ENCODE data around the gene ZNF19.
A peak's percentile ranks its signal among the peaks of the same experiment; 100 is the strongest.

The ZNF19 gene

GRCh38 chr16:71474864-71475263 is 14.3 kb downstream of the ZNF19 start:
- H3K27me3 Mint-ChIP-seq: no peaks in the 10 kb centered on the region
- H3K9me3 Mint-ChIP-seq: no peaks in the 10 kb centered on the region
- H3K27ac Mint-ChIP-seq: no peak overlapping the region
- H3K36me3 Mint-ChIP-seq (ENCODE audit: low read depth): peaks cover 38% of the 10 kb centered on the region
- no peaks in the 10 kb centered on the region for H3K4me1 Mint-ChIP-seq (ENCODE audit: low read depth)
- H3K4me3 Mint-ChIP-seq: no peak overlapping the region
- intact Hi-C loops (cut with micrococcal nuclease): no loop called here

- H3K4me1 Mint-ChIP-seq (ENCODE audit: low read depth): no peaks in the 10 kb centered on the region
- no peak overlapping the region for H3K4me3 Mint-ChIP-seq
- H3K36me3 Mint-ChIP-seq (ENCODE audit: low read depth): peaks cover 38% of the 10 kb centered on the region
- no peaks in the 10 kb centered on the region for H3K27me3 Mint-ChIP-seq
- intact Hi-C loops (cut with micrococcal nuclease): no loop called here
- H3K27ac Mint-ChIP-seq: no peak overlapping the region
- H3K9me3 Mint-ChIP-seq: no peaks in the 10 kb centered on the region
Measured at GRCh38 chr16:71473891-71474290, 15.2 kb downstream of the ZNF19 start.

GRCh38 chr16:71472931-71473330 is 16.2 kb downstream of the ZNF19 start:
- H3K9me3 Mint-ChIP-seq: no peaks in the 10 kb centered on the region
- intact Hi-C loops (cut with micrococcal nuclease): no loop called here
- H3K4me1 Mint-ChIP-seq (ENCODE audit: low read depth): no peaks in the 10 kb centered on the region
- no peak overlapping the region for H3K27ac Mint-ChIP-seq
- no peaks in the 10 kb centered on the region for H3K27me3 Mint-ChIP-seq
- peaks cover 30% of the 10 kb centered on the region for H3K36me3 Mint-ChIP-seq (ENCODE audit: low read depth)
- H3K4me3 Mint-ChIP-seq: no peak overlapping the region

GRCh38 chr16:71472051-71472450 is 17.1 kb downstream of the ZNF19 start:
- Mint-ChIP-seq H3K27me3 (no peaks in the 10 kb centered on the region), H3K36me3 (ENCODE audit: low read depth) (peaks cover 21% of the 10 kb centered on the region), H3K4me1 (ENCODE audit: low read depth) (no peaks in the 10 kb centered on the region), H3K9me3 (no peaks in the 10 kb centered on the region), H3K4me3 (no peak overlapping the region), H3K27ac (no peak overlapping the region)
- intact Hi-C loops (cut with micrococcal nuclease): no loop called here

- no peak overlapping the region for H3K27ac Mint-ChIP-seq
- no peaks in the 10 kb centered on the region for H3K4me1 Mint-ChIP-seq (ENCODE audit: low read depth)
- no peaks in the 10 kb centered on the region for H3K9me3 Mint-ChIP-seq
- H3K27me3 Mint-ChIP-seq: peaks cover 1% of the 10 kb centered on the region
- no peaks in the 10 kb centered on the region for H3K36me3 Mint-ChIP-seq (ENCODE audit: low read depth)
- H3K4me3 Mint-ChIP-seq: no peak overlapping the region
- intact Hi-C loops (cut with micrococcal nuclease): loop anchor here (10.0 kb wide), 1 partner anchor 183 kb away; the partner anchor contains the start of gene CMTR2
Measured at GRCh38 chr16:71467810-71468209, 21.3 kb downstream of the ZNF19 start.

- intact Hi-C loops (cut with micrococcal nuclease): loop anchor here (5.0 to 10.0 kb wide), 2 partner anchors 33 to 179 kb away; partner anchors contain the start of gene CMTR2
Measured at GRCh38 chr16:71464231-71464630, 24.9 kb downstream of the ZNF19 start.

GRCh38 chr16:71461686-71462648 is 27.2 kb downstream of the ZNF19 start, which contains the start of gene ZNF23:
TSS of gene ZNF23 (minus strand) at chr16:71462247. CDS start at chr16:71456796, 5,451 bp downstream.
- H3K27me3 Mint-ChIP-seq: peaks cover 1% of the 10 kb centered on the region
- peaks cover 8% of the 10 kb centered on the region for H3K36me3 Mint-ChIP-seq (ENCODE audit: low read depth)
- intact Hi-C loops (cut with micrococcal nuclease): loop anchor here (1.0 to 10.0 kb wide), 3 partner anchors 22 to 177 kb away; partner anchors contain the start of gene CMTR2
- peak within 1 kb of the TSS; percentile 91 for H3K4me3 Mint-ChIP-seq
- H3K9me3 Mint-ChIP-seq: no peaks in the 10 kb centered on the region
- H3K4me1 Mint-ChIP-seq (ENCODE audit: low read depth): peaks cover 5% of the 10 kb centered on the region
- peak within 1 kb of the TSS; percentile 81 for H3K27ac Mint-ChIP-seq

More at GRCh38 chr16:71464231-71464630, 24.9 kb downstream of the ZNF19 start:
- Mint-ChIP-seq H3K4me3 (no peak overlapping the region), H3K27me3 (peaks cover 1% of the 10 kb centered on the region), H3K36me3 (ENCODE audit: low read depth) (peaks cover 8% of the 10 kb centered on the region), H3K27ac (no peak overlapping the region), H3K4me1 (ENCODE audit: low read depth) (peaks cover 5% of the 10 kb centered on the region), H3K9me3 (no peaks in the 10 kb centered on the region)

- Mint-ChIP-seq H3K27ac (no peak overlapping the region), H3K36me3 (ENCODE audit: low read depth) (peaks cover 17% of the 10 kb centered on the region), H3K27me3 (peaks cover 1% of the 10 kb centered on the region)
Measured at GRCh38 chr16:71460941-71461340, 28.2 kb downstream of the ZNF19 start.

GRCh38 chr16:71460236-71460635 is 28.9 kb downstream of the ZNF19 start:
- no peak overlapping the region for H3K27ac Mint-ChIP-seq
- H3K4me1 Mint-ChIP-seq (ENCODE audit: low read depth): peaks cover 5% of the 10 kb centered on the region
- H3K27me3 Mint-ChIP-seq: peaks cover 1% of the 10 kb centered on the region
- intact Hi-C loops (cut with micrococcal nuclease): loop anchor here (5.0 to 10.0 kb wide), 2 partner anchors 37 to 175 kb away; partner anchors contain the start of gene CMTR2
- H3K36me3 Mint-ChIP-seq (ENCODE audit: low read depth): peaks cover 24% of the 10 kb centered on the region
- peaks cover 8% of the 10 kb centered on the region for H3K9me3 Mint-ChIP-seq
- no peak overlapping the region for H3K4me3 Mint-ChIP-seq

More at GRCh38 chr16:71460941-71461340, 28.2 kb downstream of the ZNF19 start:
- intact Hi-C loops (cut with micrococcal nuclease): loop anchor here (5.0 to 10.0 kb wide), 2 partner anchors 36 to 176 kb away; partner anchors contain the start of gene CMTR2
- peaks cover 5% of the 10 kb centered on the region for H3K4me1 Mint-ChIP-seq (ENCODE audit: low read depth)
- H3K4me3 Mint-ChIP-seq: no peak overlapping the region
- H3K9me3 Mint-ChIP-seq: peaks cover 1% of the 10 kb centered on the region

- peaks cover 1% of the 10 kb centered on the region for H3K27me3 Mint-ChIP-seq
- H3K27ac Mint-ChIP-seq: no peak overlapping the region
- H3K9me3 Mint-ChIP-seq: peaks cover 16% of the 10 kb centered on the region
- H3K4me1 Mint-ChIP-seq (ENCODE audit: low read depth): peaks cover 5% of the 10 kb centered on the region
- H3K4me3 Mint-ChIP-seq: no peak overlapping the region
- intact Hi-C loops (cut with micrococcal nuclease): no loop called here
- peaks cover 31% of the 10 kb centered on the region for H3K36me3 Mint-ChIP-seq (ENCODE audit: low read depth)
Measured at GRCh38 chr16:71459510-71459909, 29.6 kb downstream of the ZNF19 start.

GRCh38 chr16:71456801-71457200 is 32.3 kb downstream of the ZNF19 start:
- H3K36me3 Mint-ChIP-seq (ENCODE audit: low read depth): peaks cover 53% of the 10 kb centered on the region
- H3K4me1 Mint-ChIP-seq (ENCODE audit: low read depth): no peaks in the 10 kb centered on the region
- H3K9me3 Mint-ChIP-seq: peaks cover 43% of the 10 kb centered on the region
- H3K27me3 Mint-ChIP-seq: no peaks in the 10 kb centered on the region
- intact Hi-C loops (cut with micrococcal nuclease): no loop called here
- H3K27ac Mint-ChIP-seq: no peak overlapping the region
- H3K4me3 Mint-ChIP-seq: no peak overlapping the region

GRCh38 chr16:71453036-71453435 is 36.1 kb downstream of the ZNF19 start:
- no peak overlapping the region for H3K27ac Mint-ChIP-seq
- H3K9me3 Mint-ChIP-seq: peaks cover 79% of the 10 kb centered on the region
- no peaks in the 10 kb centered on the region for H3K4me1 Mint-ChIP-seq (ENCODE audit: low read depth)
- H3K27me3 Mint-ChIP-seq: no peaks in the 10 kb centered on the region
- peaks cover 83% of the 10 kb centered on the region for H3K36me3 Mint-ChIP-seq (ENCODE audit: low read depth)
- intact Hi-C loops (cut with micrococcal nuclease): no loop called here
- no peak overlapping the region for H3K4me3 Mint-ChIP-seq

GRCh38 chr16:71449020-71449419 is 40.1 kb downstream of the ZNF19 start:
- H3K4me3 Mint-ChIP-seq: no peak overlapping the region
- no peak overlapping the region for H3K27ac Mint-ChIP-seq
- peaks cover 87% of the 10 kb centered on the region for H3K9me3 Mint-ChIP-seq
- peaks cover 55% of the 10 kb centered on the region for H3K36me3 Mint-ChIP-seq (ENCODE audit: low read depth)
- no peaks in the 10 kb centered on the region for H3K4me1 Mint-ChIP-seq (ENCODE audit: low read depth)
- intact Hi-C loops (cut with micrococcal nuclease): no loop called here
- H3K27me3 Mint-ChIP-seq: no peaks in the 10 kb centered on the region

- H3K4me1 Mint-ChIP-seq (ENCODE audit: low read depth): no peaks in the 10 kb centered on the region
- H3K27ac Mint-ChIP-seq: no peak overlapping the region
- intact Hi-C loops (cut with micrococcal nuclease): no loop called here
- H3K36me3 Mint-ChIP-seq (ENCODE audit: low read depth): peaks cover 49% of the 10 kb centered on the region
- H3K4me3 Mint-ChIP-seq: no peak overlapping the region
- H3K27me3 Mint-ChIP-seq: no peaks in the 10 kb centered on the region
- H3K9me3 Mint-ChIP-seq: peaks cover 87% of the 10 kb centered on the region
Measured at GRCh38 chr16:71448274-71448866, 40.8 kb downstream of the ZNF19 start.

Data from dendritic cell treated with granulocyte-macrophage colony-stimulating factor and Interleukin-4, amounts not matched to agents 40 ng/mL and 50 ng/mL, for 4 days (primary cell).